H1 (cell line): ENCODE data around the gene ZBED1. TPM values are rescaled to one million over a fixed set of nuclear protein-coding genes. Genes with fewer than 3 reads are reported as not detected.

ENCODE experiments used
- CTCF ChIA-PET: fragments of 300-600 bp; sonication (Branson Sonifier 250); formaldehyde crosslinking; loops from one replicate; lab custom pipeline; 2021; ENCODE audit not compliant: partially characterized antibody; lab: Charles Lee
- POLR2A ChIA-PET: fragments of 300-600 bp; sonication (Branson Sonifier 250); formaldehyde crosslinking; loops from one replicate; lab custom pipeline; 2021; ENCODE audit warnings: inconsistent platforms; ENCODE audit not compliant: partially characterized antibody; lab: Charles Lee
- DNase-seq, 2 experiments: peaks; one replicate each; pipeline versions ENCODE4 v3.0.0 to v3.0.0-alpha.2; 2010 to 2022; ENCODE audit warnings: low spot score in 2 of 2, low read depth in 1 of 2, mixed read lengths in 1 of 2
- FAIRE-seq: peaks from 2 replicates; lab custom pipeline; 2011; peaks lifted over from hg19 to GRCh38; lab: Jason Lieb, UNC
- H2AFZ ChIP-seq: 2 replicates; pipeline ENCODE4 v1.8.1; 2012; ENCODE audit warnings: low read length, inconsistent platforms
- H2AK5ac ChIP-seq: 2 replicates; pipeline ENCODE4 v1.6.1; 2013; ENCODE audit warnings: low read depth, low read length
- H2BK120ac ChIP-seq: replicated peaks from 2 replicates; pipeline ENCODE3; 2013; ENCODE audit warnings: low read depth, low read length, inconsistent platforms
- H2BK12ac ChIP-seq: 2 replicates; pipeline ENCODE4 v1.6.1; 2013; ENCODE audit warnings: low read depth, low read length
- H2BK15ac ChIP-seq: 2 replicates; pipeline ENCODE4 v1.6.1; 2013; ENCODE audit warnings: low read length
- H2BK20ac ChIP-seq: 2 replicates; pipeline ENCODE4 v1.6.1; 2013; ENCODE audit warnings: low read length
- H2BK5ac ChIP-seq: 2 replicates; pipeline ENCODE4 v1.6.1; 2013; ENCODE audit warnings: low read depth, low read length
- H3K14ac ChIP-seq: 2 replicates; pipeline ENCODE4 v1.6.1; 2013; ENCODE audit warnings: inconsistent platforms; ENCODE audit not compliant: insufficient read length
- H3K18ac ChIP-seq: 2 replicates; pipeline ENCODE4 v1.6.1; 2013; ENCODE audit warnings: low read length; ENCODE audit errors: extremely low read depth
- H3K23ac ChIP-seq: 2 replicates; pipeline ENCODE4 v1.6.1; 2013; ENCODE audit warnings: inconsistent platforms; ENCODE audit not compliant: insufficient read length
- H3K23me2 ChIP-seq: 2 replicates; pipeline ENCODE4 v1.6.1; 2013; ENCODE audit warnings: low read depth, low read length
- H3K27ac ChIP-seq: 2 replicates; pipeline ENCODE4 v1.6.1; 2011; ENCODE audit warnings: low read depth, low read length, inconsistent platforms
- H3K27me3 ChIP-seq, 4 experiments: replicated peaks in 1 of 4; 1 replicate in 1 of 4; 2 replicates in 3 of 4; pipeline versions ENCODE4 v1.6.1 to v1.8.1; 2011 to 2013; ENCODE audit warnings: low read length in 3 of 4, mild to moderate bottlenecking in 3 of 4, inconsistent platforms in 2 of 4, mixed read lengths in 2 of 4, moderate library complexity in 1 of 4; ENCODE audit not compliant: control insufficient read depth in 3 of 4, insufficient read depth in 3 of 4; ENCODE audit errors: extremely low read depth in 1 of 4
- H3K36me3 ChIP-seq, 4 experiments: 2 replicates each; pipeline versions ENCODE4 v1.6.1 to v1.8.1; 2011 to 2013; ENCODE audit warnings: mild to moderate bottlenecking in 4 of 4, low read length in 3 of 4, moderate library complexity in 2 of 4, control low read depth in 1 of 4, inconsistent platforms in 1 of 4; ENCODE audit not compliant: insufficient read depth in 4 of 4, control insufficient read depth in 2 of 4
- H3K4ac ChIP-seq: replicated peaks from 2 replicates; pipeline ENCODE3; 2013; ENCODE audit warnings: low read length, low read depth, mixed read lengths, inconsistent platforms; ENCODE audit not compliant: insufficient read length
- H3K4me1 ChIP-seq, 4 experiments: replicated peaks in 1 of 4; 1 replicate in 1 of 4; 2 replicates in 3 of 4; pipeline versions ENCODE4 v1.6.1 to v1.8.1; 2011 to 2013; ENCODE audit warnings: low read length in 3 of 4, inconsistent platforms in 2 of 4, mixed read lengths in 1 of 4; ENCODE audit not compliant: insufficient read depth in 4 of 4, control insufficient read depth in 3 of 4
- H3K4me2 ChIP-seq, 2 experiments: 2 replicates each; pipeline versions ENCODE4 v1.6.1 to v1.8.1; 2011 to 2013; ENCODE audit warnings: low read depth in 2 of 2, low read length in 2 of 2, control low read depth in 1 of 2, inconsistent platforms in 1 of 2, mild to moderate bottlenecking in 1 of 2; ENCODE audit not compliant: insufficient read depth in 1 of 2
- H3K4me3 ChIP-seq, 4 experiments: fragments of 200-600, 300-600 bp in 1 of 4; sonication (generic), shearing (Covaris generic), sonication (Bioruptor Twin) in 1 of 4; 2 replicates each; pipeline versions ENCODE4 v1.5.1 to v1.8.1; 2011 to 2016; ENCODE audit warnings: low read length in 4 of 4, low read depth in 3 of 4, control low read depth in 2 of 4, inconsistent platforms in 2 of 4, mild to moderate bottlenecking in 2 of 4, mixed read lengths in 1 of 4, moderate library complexity in 1 of 4; ENCODE audit not compliant: insufficient read depth in 2 of 4; ENCODE audit errors: extremely low read depth in 1 of 4
- H3K56ac ChIP-seq: replicated peaks from 2 replicates; pipeline ENCODE3; 2013; ENCODE audit warnings: low read depth, mild to moderate bottlenecking, mixed read lengths, low read length, inconsistent platforms; ENCODE audit not compliant: insufficient read length
- H3K79me1 ChIP-seq: 2 replicates; pipeline ENCODE4 v1.6.1; 2013; ENCODE audit warnings: low read depth, low read length, control low read depth
- H3K79me2 ChIP-seq, 2 experiments: 2 replicates each; pipeline versions ENCODE4 v1.6.1 to v1.8.1; 2012 to 2013; ENCODE audit warnings: low read length in 2 of 2, mild to moderate bottlenecking in 2 of 2, inconsistent platforms in 1 of 2; ENCODE audit not compliant: insufficient read depth in 2 of 2, control insufficient read depth in 1 of 2
- H3K9ac ChIP-seq, 4 experiments: replicated peaks in 1 of 4; 1 replicate in 1 of 4; 2 replicates in 3 of 4; pipeline versions ENCODE4 v1.6.1 to v1.8.1; 2011 to 2013; ENCODE audit warnings: low read depth in 3 of 4, low read length in 3 of 4, control low read depth in 2 of 4, mild to moderate bottlenecking in 2 of 4, moderate library complexity in 2 of 4, inconsistent platforms in 1 of 4; ENCODE audit errors: extremely low read depth in 1 of 4
- H3K9me3 ChIP-seq, 2 experiments: 2 replicates each; pipeline versions ENCODE4 v1.6.1 to v1.8.1; 2012 to 2013; ENCODE audit warnings: mild to moderate bottlenecking in 2 of 2, moderate library complexity in 2 of 2, control low read depth in 1 of 2, inconsistent platforms in 1 of 2, low read depth in 1 of 2, low read length in 1 of 2, mixed read lengths in 1 of 2; ENCODE audit not compliant: insufficient read depth in 2 of 2
- H4K20me1 ChIP-seq, 2 experiments: replicated peaks in 1 of 2; 2 replicates each; pipeline versions ENCODE3 to v1.8.1; 2011 to 2013; ENCODE audit warnings: inconsistent platforms in 2 of 2, low read length in 2 of 2, mild to moderate bottlenecking in 1 of 2; ENCODE audit not compliant: insufficient read depth in 2 of 2, control insufficient read depth in 1 of 2
- H4K5ac ChIP-seq: 2 replicates; pipeline ENCODE4 v1.6.1; 2013; ENCODE audit warnings: low read length, low read depth, mixed read lengths, inconsistent platforms; ENCODE audit not compliant: insufficient read length
- H4K8ac ChIP-seq: 2 replicates; pipeline ENCODE4 v1.8.0; 2013; ENCODE audit warnings: mild to moderate bottlenecking, moderate library complexity, low read length, inconsistent platforms; ENCODE audit not compliant: insufficient read depth; ENCODE audit errors: extremely low read depth
- H4K91ac ChIP-seq: replicated peaks from 2 replicates; pipeline ENCODE3; 2013; ENCODE audit warnings: low read length, mixed read lengths, inconsistent platforms; ENCODE audit not compliant: insufficient read length
- BACH1 ChIP-seq: IDR thresholded peaks from 2 replicates; pipeline ENCODE4 v1.6.1; 2012; ENCODE audit warnings: low read length, improper control_type of control experiment
- BRCA1 ChIP-seq: IDR thresholded peaks from 2 replicates; pipeline ENCODE4 v1.6.1; 2012; ENCODE audit warnings: low read depth, low read length, improper control_type of control experiment
- CEBPB ChIP-seq: IDR thresholded peaks from 2 replicates; pipeline ENCODE4 v1.6.1; 2012; ENCODE audit warnings: low read depth, low read length
- EGR1 ChIP-seq: IDR thresholded peaks from 2 replicates; pipeline ENCODE4 v1.6.1; 2011; ENCODE audit warnings: low read depth, low read length, borderline replicate concordance
- KDM4A ChIP-seq: IDR thresholded peaks from one replicate; pipeline ENCODE4 v1.7.1; 2012; ENCODE audit warnings: low read depth, mild to moderate bottlenecking, moderate library complexity, low read length, inconsistent platforms; ENCODE audit not compliant: severe bottlenecking
- POLR2A ChIP-seq, 2 experiments: IDR thresholded peaks; 1 replicate in 1 of 2; 2 replicates in 1 of 2; pipeline ENCODE4 v1.6.1; 2011; ENCODE audit warnings: low read depth in 2 of 2, low read length in 2 of 2, mild to moderate bottlenecking in 2 of 2; ENCODE audit errors: control extremely low read depth in 1 of 2
- RXRA ChIP-seq: IDR thresholded peaks from 2 replicates; pipeline ENCODE4 v1.6.1; 2011; ENCODE audit warnings: low read depth, mild to moderate bottlenecking, low read length, moderate library complexity; ENCODE audit not compliant: insufficient read depth
- SIX5 ChIP-seq: IDR thresholded peaks from 2 replicates; pipeline ENCODE4 v1.6.1; 2011; ENCODE audit warnings: mild to moderate bottlenecking, low read depth, low read length
- TCF12 ChIP-seq: IDR thresholded peaks from 2 replicates; pipeline ENCODE4 v1.6.1; 2011; ENCODE audit warnings: low read depth, mild to moderate bottlenecking, low read length
- WGBS, 2 experiments: shearing (Covaris generic) in 1 of 2; methylation state at CpG; one replicate each; pipeline versions ENCODE4 v1.1.6 to v1.1.7; 2013 to 2015; ENCODE audit warnings: low lambda C conversion rate in 2 of 2, mixed read lengths in 2 of 2, inconsistent platforms in 1 of 2, low coverage in 1 of 2, missing lambda C conversion rate in 1 of 2; ENCODE audit not compliant: insufficient replicate concordance in 2 of 2, insufficient coverage in 1 of 2, insufficient read length in 1 of 2; ENCODE audit errors: extremely low coverage in 1 of 2, missing lambda C conversion rate in 1 of 2; 5-methylcytosine and 5-hydroxymethylcytosine counted together
- polyA plus RNA-seq, 7 experiments: library from polyadenylated mRNA; depleted of rRNA in 3 of 7; stranded (reverse) in 5 of 7; unstranded in 2 of 7; fragments of >200 nt in 5 of 7; fragments of 200-250 nt in 2 of 7; gene quantifications; 1 replicate in 5 of 7; 2 replicates in 1 of 7; 4 replicates in 1 of 7; pipeline versions ENCODE4 v1.2.1 to v1.2.3, GENCODE V29; 2011 to 2013; ENCODE audit warnings: missing spikeins in 2 of 7, mixed read lengths in 2 of 7
- total RNA-seq: library from RNA; stranded (reverse); fragmentation: NEBNext Ultra II Directional; extraction: Animal tissue kit (Norgen Biotek cat#: 25700); gene quantifications from 2 replicates; pipeline ENCODE4 v1.2.1, GENCODE V29; 2021
- TF ChIP-seq, protein P1 (sequence below): IDR thresholded peaks from 2 replicates; pipeline ENCODE4 v1.6.1; 2012; ENCODE audit warnings: inconsistent platforms

Gene ZBED1
- total and polyA plus RNA-seq, 2 of the 8 experiments (the other 6 are each of a cell fraction or from before 2014, with no cell fraction given): 28.5 to 45.8 TPM

DNA sequence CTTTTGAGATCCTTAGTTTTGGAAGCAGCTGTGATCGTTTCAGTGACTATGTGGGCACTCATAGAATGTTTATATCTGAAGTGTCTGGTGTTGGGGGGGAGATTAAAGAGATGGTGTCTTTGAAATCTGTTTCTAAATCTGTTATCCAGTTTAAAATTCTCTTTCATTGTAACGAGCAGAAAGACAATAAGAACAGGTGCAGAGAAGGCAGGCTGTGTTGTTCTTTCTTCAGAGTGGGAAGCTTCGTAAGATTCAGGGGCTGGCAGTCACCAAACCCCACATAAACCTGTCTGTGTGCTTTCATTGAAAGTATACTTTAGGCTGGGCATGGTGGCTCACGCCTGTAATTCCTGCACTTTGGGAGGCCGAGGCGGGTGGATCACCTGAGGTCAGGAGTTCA, 16.3 kb upstream of the ZBED1 start:
- Histone ChIP-seq H3K27me3 (no peaks in the 10 kb centered on the region), H3K36me3 (no peaks in the 10 kb centered on the region), H4K20me1 (peaks cover 0 to 7% of the 10 kb centered on the region in 2 experiments), H3K56ac (no peak overlapping the region), H3K18ac (no peak overlapping the region), H2AK5ac (no peak overlapping the region), H3K4me3 (no peak overlapping the region), H3K79me2 (no peaks in the 10 kb centered on the region), H3K23ac (no peak overlapping the region), H3K4ac (no peak overlapping the region), H2BK120ac (no peak overlapping the region), H2BK15ac (no peak overlapping the region), H4K5ac (no peak overlapping the region), H2AFZ (no peak overlapping the region), H3K4me2 (no peak overlapping the region), H3K14ac (no peak overlapping the region), H3K9ac (no peak overlapping the region), H2BK5ac (no peak overlapping the region), H2BK20ac (no peak overlapping the region), H3K27ac (no peak overlapping the region), H3K9me3 (no peaks in the 10 kb centered on the region), H4K8ac (no peak overlapping the region), H3K23me2 (peaks cover 13% of the 10 kb centered on the region; the same call in 1 of the 2 replicates), H2BK12ac (no peak overlapping the region), H3K79me1 (no peaks in the 10 kb centered on the region), H4K91ac (no peak overlapping the region), H3K4me1 (peaks cover 0 to 5% (median under 1%) of the 10 kb centered on the region in 4 experiments; a peak in 1 of 7 replicates)
- DNase-seq (no peak), FAIRE-seq (no peak)
- WGBS, 2 experiments: 91% methylated on average over 6 of the region's 6 CpGs; no CpG with 5 or more reads in 1 of the 2 experiments
- ChIA-PET CTCF (no interaction called here), POLR2A (no interaction called here)
- TF ChIP-seq SIX5 (no peak), KDM4A (no peak), BRCA1 (no peak), EGR1 (no peak), BACH1 (no peak), RXRA (no peak), TCF12 (no peak), POLR2A (IDR thresholded peaks at IDR 0.05; ENCODE audit: control extremely low read depth in 1 of 2, low read depth in 2 of 2, low read length in 2 of 2) (no peak), CEBPB (no peak)
- TF ChIP-seq, protein P1, sequence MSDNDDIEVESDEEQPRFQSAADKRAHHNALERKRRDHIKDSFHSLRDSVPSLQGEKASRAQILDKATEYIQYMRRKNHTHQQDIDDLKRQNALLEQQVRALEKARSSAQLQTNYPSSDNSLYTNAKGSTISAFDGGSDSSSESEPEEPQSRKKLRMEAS: no peak
